ENCODE measurements around the gene PTPRU. TPM values are rescaled to one million over a fixed set of nuclear protein-coding genes. Genes with fewer than 3 reads are reported as not detected.

The PTPRU gene
- 23.6 TPM for total RNA-seq

- peak; percentile 49 for DNase-seq
Measured at GRCh38 chr1:29235955-29236711, at the start of gene PTPRU. PTPRU (plus strand) TSS chr1:29236522; CDS start chr1:29236645, 123 bp downstream.

GRCh38 chr1:29186707-29187106 is 49.6 kb upstream of the PTPRU start:
- no peak for DNase-seq

- DNase-seq, result no peak
Measured at GRCh38 chr1:29190718-29191117, 45.6 kb upstream of the PTPRU start.

GRCh38 chr1:29193879-29194455 is 42.4 kb upstream of the PTPRU start:
- no peak for DNase-seq

- DNase-seq, result no peak
Measured at GRCh38 chr1:29195881-29196291, 40.4 kb upstream of the PTPRU start.

- no peak for DNase-seq
Measured at GRCh38 chr1:29196863-29197589, 39.3 kb upstream of the PTPRU start.

GRCh38 chr1:29197590-29197924 is 38.8 kb upstream of the PTPRU start:
- no peak for DNase-seq

GRCh38 chr1:29197993-29198392 is 38.3 kb upstream of the PTPRU start:
- no peak for DNase-seq

GRCh38 chr1:29200906-29201594 is 35.3 kb upstream of the PTPRU start:
- DNase-seq, result no peak

GRCh38 chr1:29201595-29202051 is 34.7 kb upstream of the PTPRU start:
- DNase-seq, result no peak

- DNase-seq, result no peak
Measured at GRCh38 chr1:29202053-29202452, 34.3 kb upstream of the PTPRU start.

- peak; percentile 91 for DNase-seq
Measured at GRCh38 chr1:29202584-29203340, 33.6 kb upstream of the PTPRU start.

- no peak for DNase-seq
Measured at GRCh38 chr1:29208442-29208841, 27.9 kb upstream of the PTPRU start.

GRCh38 chr1:29209173-29209572 is 27.1 kb upstream of the PTPRU start:
- DNase-seq, result no peak

- no peak for DNase-seq
Measured at GRCh38 chr1:29210278-29211085, 25.8 kb upstream of the PTPRU start.

- DNase-seq, result no peak
Measured at GRCh38 chr1:29211086-29212030, 25.0 kb upstream of the PTPRU start.

- no peak for DNase-seq
Measured at GRCh38 chr1:29213055-29213454, 23.3 kb upstream of the PTPRU start.

- no peak for DNase-seq
Measured at GRCh38 chr1:29217633-29218032, 18.7 kb upstream of the PTPRU start.

- no peak for DNase-seq
Measured at GRCh38 chr1:29218223-29218622, 18.1 kb upstream of the PTPRU start.

GRCh38 chr1:29221296-29221695 is 15.0 kb upstream of the PTPRU start:
- no peak for DNase-seq

Data from occipital lobe (tissue), 2 donors.